Iris pigment epithelial cell (primary cell): Measurements from ENCODE around the gene RGS10.
A peak's percentile ranks its signal among the peaks of the same experiment; 100 is the strongest.

Experiments used
- DNase-seq: peaks from one replicate; pipeline ENCODE4 v3.0.0-alpha.2; 2011; ENCODE audit warnings: low read depth

RGS10 gene

GRCh38 chr10:119518176-119518575 lies 24.3 kb downstream of the RGS10 start:
- DNase-seq: no peak

- DNase-seq: peak; percentile 71
Observed at GRCh38 chr10:119517235-119518141, 25.0 kb downstream of the RGS10 start.

GRCh38 chr10:119516381-119517234 lies 25.9 kb downstream of the RGS10 start:
- DNase-seq: peak; percentile 67

GRCh38 chr10:119515511-119516045 lies 26.9 kb downstream of the RGS10 start:
- no peak for DNase-seq

GRCh38 chr10:119514819-119515218 lies 27.7 kb downstream of the RGS10 start:
- DNase-seq: no peak

GRCh38 chr10:119511828-119512515 lies 30.5 kb downstream of the RGS10 start:
- no peak for DNase-seq

GRCh38 chr10:119509909-119510451 lies 32.5 kb downstream of the RGS10 start:
- no peak for DNase-seq

- DNase-seq: no peak
Observed at GRCh38 chr10:119507115-119507514, 35.4 kb downstream of the RGS10 start.

- no peak for DNase-seq
Observed at GRCh38 chr10:119505588-119506315, 36.8 kb downstream of the RGS10 start.

- no peak for DNase-seq
Observed at GRCh38 chr10:119505131-119505551, 37.4 kb downstream of the RGS10 start.

GRCh38 chr10:119504651-119505050 lies 37.9 kb downstream of the RGS10 start:
- no peak for DNase-seq

- no peak for DNase-seq
Observed at GRCh38 chr10:119503821-119504220, 38.7 kb downstream of the RGS10 start.

GRCh38 chr10:119502618-119503155 lies 39.8 kb downstream of the RGS10 start:
- DNase-seq: no peak

- no peak for DNase-seq
Observed at GRCh38 chr10:119502209-119502608, 40.3 kb downstream of the RGS10 start.

GRCh38 chr10:119501690-119502089 lies 40.8 kb downstream of the RGS10 start:
- no peak for DNase-seq

GRCh38 chr10:119500821-119501220 lies 41.7 kb downstream of the RGS10 start:
- DNase-seq: no peak

- peak; percentile 25 for DNase-seq
Observed at GRCh38 chr10:119500123-119500795, 42.3 kb downstream of the RGS10 start.

GRCh38 chr10:119499677-119500002 lies 42.9 kb downstream of the RGS10 start:
- no peak for DNase-seq

GRCh38 chr10:119498889-119499676 lies 43.4 kb downstream of the RGS10 start:
- peak; percentile 63 for DNase-seq
